HEK293 (cell line): ENCODE results near the gene SPOUT1.

Experiments
- CTCF ChIA-PET: fragments of 350-600 bp; formaldehyde crosslinking; extraction: SDS; loops from one replicate; lab custom pipeline; 2021; ENCODE audit warnings: antibody characterized with exemption; lab: Yijun Ruan, JAX
- POLR2A ChIA-PET: fragments of 300-600 bp; formaldehyde crosslinking; extraction: SDS; loops from one replicate; lab custom pipeline; 2020; ENCODE audit warnings: antibody characterized with exemption, inconsistent platforms; lab: Yijun Ruan, JAX
- H3K27ac ChIP-seq: fragments of 200-500 bp; sonication (Bioruptor generic); 2 replicates; pipeline ENCODE4 v1.5.1; 2014; ENCODE audit warnings: low read depth, low read length, control low read depth, inconsistent platforms; ENCODE audit errors: extremely low read depth
- H3K36me3 ChIP-seq, 2 experiments: fragments of 200-500 bp in 1 of 2; sonication (Bioruptor generic) in 1 of 2; 1 replicate in 1 of 2; 2 replicates in 1 of 2; pipeline ENCODE4 v1.5.1; 2014 to 2017; ENCODE audit warnings: inconsistent platforms in 2 of 2, low read length in 2 of 2; ENCODE audit not compliant: control insufficient read depth in 2 of 2, insufficient read depth in 1 of 2
- H3K4me1 ChIP-seq: fragments of 200-500 bp; sonication (Bioruptor generic); 2 replicates; pipeline ENCODE4 v1.5.1; 2014; ENCODE audit warnings: mild to moderate bottlenecking, low read length, inconsistent platforms; ENCODE audit not compliant: control insufficient read depth, insufficient read depth
- H3K4me3 ChIP-seq: 2 replicates; pipeline ENCODE4 v1.5.1; 2011; ENCODE audit warnings: low read depth, mild to moderate bottlenecking, control low read depth, low read length, moderate library complexity
- H3K9me3 ChIP-seq: fragments of 200-500 bp; sonication (Bioruptor generic); 2 replicates; pipeline ENCODE4 v1.5.1; 2014; ENCODE audit warnings: low read depth, low read length, inconsistent platforms; ENCODE audit not compliant: control insufficient read depth, insufficient read depth
- CTCF ChIP-seq: fragments of 450-650 bp; formaldehyde crosslinking; IDR thresholded peaks from 2 replicates; pipeline ENCODE4 v1.5.1; 2016; ENCODE audit warnings: missing biosample characterization, missing genetic modification characterization
- HOXA7 ChIP-seq: sonication (generic); formaldehyde crosslinking; IDR thresholded peaks from 2 replicates; pipeline ENCODE4 v1.8.1; 2022; ENCODE audit warnings: missing genetic modification reagents, borderline replicate concordance
- KLF1 ChIP-seq: fragments of 450-650 bp; formaldehyde crosslinking; IDR thresholded peaks from 2 replicates; pipeline ENCODE4 v1.5.1; 2016; ENCODE audit warnings: missing biosample characterization, missing genetic modification characterization
- KLF8 ChIP-seq: fragments of 450-650 bp; formaldehyde crosslinking; IDR thresholded peaks from 2 replicates; pipeline ENCODE4 v1.5.1; 2016; ENCODE audit warnings: missing biosample characterization, missing genetic modification characterization
- MEIS1 ChIP-seq: sonication (generic); formaldehyde crosslinking; IDR thresholded peaks from 2 replicates; pipeline ENCODE4 v1.8.1; 2022; ENCODE audit warnings: missing genetic modification reagents, mild to moderate bottlenecking, borderline replicate concordance
- PRDM10 ChIP-seq: fragments of 450-650 bp; formaldehyde crosslinking; IDR thresholded peaks from 2 replicates; pipeline ENCODE4 v1.5.1; 2016; ENCODE audit warnings: missing biosample characterization, missing genetic modification characterization
- SCRT1 ChIP-seq: fragments of 450-650 bp; formaldehyde crosslinking; IDR thresholded peaks from 2 replicates; pipeline ENCODE4 v1.5.1; 2016; ENCODE audit warnings: missing biosample characterization, missing genetic modification characterization, borderline replicate concordance
- SP3 ChIP-seq: fragments of 450-650 bp; formaldehyde crosslinking; IDR thresholded peaks from 2 replicates; pipeline ENCODE4 v1.5.1; 2016; ENCODE audit warnings: missing biosample characterization, missing genetic modification characterization
- TRIM28 ChIP-seq: IDR thresholded peaks from 2 replicates; pipeline ENCODE4 v1.6.1; 2011; ENCODE audit warnings: low read length, control low read depth, borderline replicate concordance
- ZBTB17 ChIP-seq: fragments of 450-650 bp; formaldehyde crosslinking; IDR thresholded peaks from 2 replicates; pipeline ENCODE4 v1.5.1; 2016; ENCODE audit warnings: missing biosample characterization, missing genetic modification characterization
- ZBTB48 ChIP-seq: fragments of 450-650 bp; formaldehyde crosslinking; IDR thresholded peaks from 2 replicates; pipeline ENCODE4 v1.5.1; 2016; ENCODE audit warnings: missing biosample characterization, missing genetic modification characterization
- ZEB2 ChIP-seq: fragments of 450-650 bp; formaldehyde crosslinking; IDR thresholded peaks from 2 replicates; pipeline ENCODE4 v1.5.1; 2016; ENCODE audit warnings: missing biosample characterization, missing genetic modification characterization
- ZNF112 ChIP-seq: fragments of 450-650 bp; formaldehyde crosslinking; IDR thresholded peaks from 2 replicates; pipeline ENCODE4 v1.5.0; 2017; ENCODE audit warnings: missing biosample characterization, missing genetic modification characterization
- ZNF157 ChIP-seq: fragments of 450-650 bp; formaldehyde crosslinking; IDR thresholded peaks from 2 replicates; pipeline ENCODE4 v1.5.1; 2016; ENCODE audit warnings: missing biosample characterization, missing genetic modification characterization
- ZNF18 ChIP-seq: fragments of 450-650 bp; formaldehyde crosslinking; IDR thresholded peaks from 2 replicates; pipeline ENCODE4 v1.5.1; 2016; ENCODE audit warnings: missing biosample characterization, missing genetic modification characterization
- ZNF184 ChIP-seq: fragments of 450-650 bp; IDR thresholded peaks from 2 replicates; pipeline ENCODE4 v1.5.1; 2018; ENCODE audit warnings: missing biosample characterization, mild to moderate bottlenecking, missing genetic modification characterization
- ZNF266 ChIP-seq: fragments of 450-650 bp; formaldehyde crosslinking; IDR thresholded peaks from 2 replicates; pipeline ENCODE4 v1.5.1; 2016; ENCODE audit warnings: missing biosample characterization, missing genetic modification characterization, low read depth
- ZNF362 ChIP-seq: fragments of 450-650 bp; formaldehyde crosslinking; IDR thresholded peaks from 2 replicates; pipeline ENCODE4 v1.5.1; 2016; ENCODE audit warnings: missing biosample characterization, missing genetic modification characterization
- ZNF366 ChIP-seq: fragments of 450-650 bp; formaldehyde crosslinking; conservative IDR thresholded peaks from 2 replicates; pipeline ENCODE4 v1.5.1; 2016; ENCODE audit warnings: missing biosample characterization, missing genetic modification characterization
- ZNF548 ChIP-seq: fragments of 450-650 bp; formaldehyde crosslinking; IDR thresholded peaks from 2 replicates; pipeline ENCODE4 v1.5.1; 2016; ENCODE audit warnings: missing biosample characterization, missing genetic modification characterization
- ZNF549 ChIP-seq: fragments of 450-650 bp; IDR thresholded peaks from 2 replicates; pipeline ENCODE4 v1.5.1; 2018; ENCODE audit warnings: missing biosample characterization, missing genetic modification characterization, mild to moderate bottlenecking, inconsistent platforms, moderate library complexity
- ZNF610 ChIP-seq: fragments of 450-650 bp; formaldehyde crosslinking; IDR thresholded peaks from 2 replicates; pipeline ENCODE4 v1.5.1; 2016; ENCODE audit warnings: missing biosample characterization, missing genetic modification characterization, borderline replicate concordance
- ZNF621 ChIP-seq: fragments of 450-650 bp; formaldehyde crosslinking; IDR thresholded peaks from 2 replicates; pipeline ENCODE4 v1.5.1; 2017; ENCODE audit warnings: missing biosample characterization, missing genetic modification characterization
- ZNF76 ChIP-seq: fragments of 450-650 bp; formaldehyde crosslinking; IDR thresholded peaks from 2 replicates; pipeline ENCODE4; 2016; ENCODE audit warnings: low read depth, missing biosample characterization, missing genetic modification characterization, borderline replicate concordance
- ZNF768 ChIP-seq: fragments of 450-650 bp; formaldehyde crosslinking; IDR thresholded peaks from 2 replicates; pipeline ENCODE4 v1.5.1; 2018; ENCODE audit warnings: missing biosample characterization, mild to moderate bottlenecking, missing genetic modification characterization
- ZNF776 ChIP-seq: fragments of 450-650 bp; formaldehyde crosslinking; IDR thresholded peaks from 2 replicates; pipeline ENCODE4 v1.5.0; 2017; ENCODE audit warnings: missing biosample characterization, missing genetic modification characterization, borderline replicate concordance
- ZNF843 ChIP-seq: fragments of 450-650 bp; formaldehyde crosslinking; IDR thresholded peaks from 2 replicates; pipeline ENCODE4 v1.5.1; 2016; ENCODE audit warnings: missing biosample characterization, missing genetic modification characterization
- ZSCAN16 ChIP-seq: fragments of 450-650 bp; formaldehyde crosslinking; IDR thresholded peaks from 2 replicates; pipeline ENCODE4 v1.5.1; 2016; ENCODE audit warnings: missing biosample characterization, missing genetic modification characterization
- TF ChIP-seq, protein P1 (sequence below): fragments of 450-650 bp; formaldehyde crosslinking; IDR thresholded peaks from 2 replicates; pipeline ENCODE4 v1.5.1; 2017; ENCODE audit warnings: missing biosample characterization, missing genetic modification characterization

Gene SPOUT1

DNA sequence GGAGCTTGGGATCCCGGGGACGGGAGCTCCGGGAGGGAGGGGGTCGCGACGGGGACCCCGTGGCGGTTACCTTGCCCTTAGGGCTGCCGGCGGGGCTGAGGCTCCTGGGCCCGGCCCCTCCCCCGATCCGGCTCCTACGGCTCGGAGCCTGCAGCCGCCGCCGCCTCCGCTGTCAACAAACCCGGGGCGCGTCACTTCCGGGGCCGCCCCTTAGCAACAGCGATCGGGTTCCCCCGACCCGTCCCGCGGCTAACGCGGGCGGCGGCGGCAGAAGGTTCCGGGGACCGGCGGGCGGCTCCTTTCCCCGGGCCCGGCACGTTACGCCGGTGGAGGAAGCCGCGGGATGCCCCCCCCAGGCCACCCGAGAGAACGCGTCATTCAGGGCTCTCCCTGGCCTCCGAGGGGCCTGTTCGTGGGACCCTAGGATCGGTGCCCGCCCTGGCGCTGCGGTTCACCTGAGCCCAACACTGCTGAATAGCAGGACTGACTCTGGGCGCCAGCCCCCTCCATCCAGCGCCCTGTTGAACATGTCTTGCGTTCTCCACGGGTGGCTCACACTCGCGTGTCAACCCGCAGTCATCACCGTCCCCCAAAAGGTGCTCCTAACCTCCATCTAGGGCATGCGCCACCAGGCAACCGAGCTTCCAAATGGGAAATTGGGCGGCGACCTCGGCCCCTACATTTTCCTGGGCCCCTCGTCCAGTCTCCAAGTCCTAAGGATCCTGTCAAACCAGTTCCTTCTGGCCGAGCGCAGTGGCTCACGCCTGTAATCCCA lies 57.7 kb downstream of the SPOUT1 start, which contains the start of gene ZER1:
ZER1 (minus strand) TSS at position 183 of the 775 bp plus-strand sequence. CDS start 16,362 bp downstream, outside the sequence.
- no peaks in the 10 kb centered on the region for H3K9me3 ChIP-seq
- H3K36me3 ChIP-seq = peaks cover 0 to 16% of the 10 kb centered on the region in 2 experiments; a peak in 1 of 3 replicates
- peak within 1 kb of the TSS; percentile 64 for H3K4me3 ChIP-seq
- peak within 1 kb of the TSS; percentile 85 for H3K27ac ChIP-seq
- ChIA-PET CTCF (interaction anchor here (0.9 to 1.5 kb wide), 5 partner anchors 14 to 46 kb away, joined by 3 to 7 read pairs (median 5); partner anchors contain the start of gene ENDOG), POLR2A (interaction anchor here (1.0 to 1.2 kb wide), 5 partner anchors 11 to 58 kb away, joined by 3 to 5 read pairs (median 4); partner anchors contain the start of genes ENDOG and SPOUT1)
- no peaks in the 10 kb centered on the region for H3K4me1 ChIP-seq
- TF ChIP-seq HOXA7 (CRISPR knock-in tag) (no peak), ZNF621 (no peak), ZNF366 (no peak), KLF1 (peak; percentile 78), ZNF548 (tag by site-specific recombination) (no peak), ZNF776 (tag by site-specific recombination) (no peak), ZBTB48 (peak; percentile 50; the same call in 1 of the 2 replicates), ZNF112 (no peak), ZNF157 (tag by site-specific recombination) (no peak), ZEB2 (peak; percentile 96), PRDM10 (tag by site-specific recombination) (peak; percentile 64), TRIM28 (no peak), ZNF362 (tag by site-specific recombination) (no peak), SP3 (peak; percentile 90), MEIS1 (no peak), KLF8 (tag by site-specific recombination) (peak; percentile 96), ZNF610 (tag by site-specific recombination) (peak; percentile 84; the same call in 1 of the 2 replicates), ZNF18 (tag by site-specific recombination) (peak; percentile 23; the same call in 1 of the 2 replicates), ZSCAN16 (tag by site-specific recombination) (no peak), ZNF76 (tag by site-specific recombination) (peak; percentile 79), ZNF768 (no peak), ZNF184 (tag by site-specific recombination) (peak; percentile 66; the same call in 1 of the 2 replicates), SCRT1 (peak; percentile 93), CTCF (peak; percentile 54), ZNF843 (peak; percentile 58), ZNF549 (tag by site-specific recombination) (no peak), ZBTB17 (tag by site-specific recombination) (peak; percentile 80), ZNF266 (no peak)
- TF ChIP-seq, protein P1, sequence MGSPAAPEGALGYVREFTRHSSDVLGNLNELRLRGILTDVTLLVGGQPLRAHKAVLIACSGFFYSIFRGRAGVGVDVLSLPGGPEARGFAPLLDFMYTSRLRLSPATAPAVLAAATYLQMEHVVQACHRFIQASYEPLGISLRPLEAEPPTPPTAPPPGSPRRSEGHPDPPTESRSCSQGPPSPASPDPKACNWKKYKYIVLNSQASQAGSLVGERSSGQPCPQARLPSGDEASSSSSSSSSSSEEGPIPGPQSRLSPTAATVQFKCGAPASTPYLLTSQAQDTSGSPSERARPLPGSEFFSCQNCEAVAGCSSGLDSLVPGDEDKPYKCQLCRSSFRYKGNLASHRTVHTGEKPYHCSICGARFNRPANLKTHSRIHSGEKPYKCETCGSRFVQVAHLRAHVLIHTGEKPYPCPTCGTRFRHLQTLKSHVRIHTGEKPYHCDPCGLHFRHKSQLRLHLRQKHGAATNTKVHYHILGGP (tag by site-specific recombination) = no peak
